ENCODE measurements around the gene ABCC6.
A peak's percentile ranks its signal among the peaks of the same experiment; 100 is the strongest.

The ABCC6 gene

GRCh38 chr16:16139061-16139460 is 84.2 kb downstream of the ABCC6 start:
- no peak for DNase-seq

- no peak for DNase-seq
These were observed 85.2 kb downstream of the ABCC6 start for GRCh38 chr16:16138034-16138635.

- DNase-seq, result no peak
These were observed 86.2 kb downstream of the ABCC6 start for GRCh38 chr16:16137110-16137509.

- no peak for DNase-seq
These were observed 86.7 kb downstream of the ABCC6 start for GRCh38 chr16:16136588-16136987.

GRCh38 chr16:16133943-16134604 is 89.2 kb downstream of the ABCC6 start:
- DNase-seq, result no peak

- no peak for DNase-seq
These were observed 91.6 kb downstream of the ABCC6 start for GRCh38 chr16:16131659-16132058.

- no peak for DNase-seq
These were observed 92.1 kb downstream of the ABCC6 start for GRCh38 chr16:16131204-16131603.

GRCh38 chr16:16127469-16128116 is 95.7 kb downstream of the ABCC6 start:
- peak; percentile 77 for DNase-seq

- no peak for DNase-seq
These were observed 96.4 kb downstream of the ABCC6 start for GRCh38 chr16:16126896-16127295.

GRCh38 chr16:16124974-16125373 is 98.3 kb downstream of the ABCC6 start:
- DNase-seq, result no peak

- DNase-seq, result no peak
These were observed 98.9 kb downstream of the ABCC6 start for GRCh38 chr16:16124438-16124837.

- DNase-seq, result no peak
These were observed 101.0 kb downstream of the ABCC6 start for GRCh38 chr16:16122264-16122663.

- DNase-seq, result no peak
These were observed 102.0 kb downstream of the ABCC6 start for GRCh38 chr16:16121185-16121727.

- no peak for DNase-seq
These were observed 102.7 kb downstream of the ABCC6 start for GRCh38 chr16:16120382-16121184.

- DNase-seq, result no peak
These were observed 103.3 kb downstream of the ABCC6 start for GRCh38 chr16:16120044-16120381.

- DNase-seq, result no peak
These were observed 105.0 kb downstream of the ABCC6 start for GRCh38 chr16:16118337-16118736.

GRCh38 chr16:16116841-16117240 is 106.5 kb downstream of the ABCC6 start:
- DNase-seq, result no peak

GRCh38 chr16:16113076-16113475 is 110.2 kb downstream of the ABCC6 start:
- no peak for DNase-seq

GRCh38 chr16:16112450-16113053 is 110.7 kb downstream of the ABCC6 start:
- no peak for DNase-seq

- DNase-seq, result no peak
These were observed 111.7 kb downstream of the ABCC6 start for GRCh38 chr16:16111639-16112038.

GRCh38 chr16:16110111-16110490 is 113.2 kb downstream of the ABCC6 start:
- DNase-seq, result no peak

- DNase-seq, result no peak
These were observed 113.7 kb downstream of the ABCC6 start for GRCh38 chr16:16109453-16110110.
